Measurements from ENCODE around the gene TKFC. TPM values are rescaled to one million over a fixed set of nuclear protein-coding genes. Genes with fewer than 3 reads are reported as not detected.

TKFC gene
- polyA plus RNA-seq, 4 donors, result 240 to 1,038 (median 445) TPM

DNA sequence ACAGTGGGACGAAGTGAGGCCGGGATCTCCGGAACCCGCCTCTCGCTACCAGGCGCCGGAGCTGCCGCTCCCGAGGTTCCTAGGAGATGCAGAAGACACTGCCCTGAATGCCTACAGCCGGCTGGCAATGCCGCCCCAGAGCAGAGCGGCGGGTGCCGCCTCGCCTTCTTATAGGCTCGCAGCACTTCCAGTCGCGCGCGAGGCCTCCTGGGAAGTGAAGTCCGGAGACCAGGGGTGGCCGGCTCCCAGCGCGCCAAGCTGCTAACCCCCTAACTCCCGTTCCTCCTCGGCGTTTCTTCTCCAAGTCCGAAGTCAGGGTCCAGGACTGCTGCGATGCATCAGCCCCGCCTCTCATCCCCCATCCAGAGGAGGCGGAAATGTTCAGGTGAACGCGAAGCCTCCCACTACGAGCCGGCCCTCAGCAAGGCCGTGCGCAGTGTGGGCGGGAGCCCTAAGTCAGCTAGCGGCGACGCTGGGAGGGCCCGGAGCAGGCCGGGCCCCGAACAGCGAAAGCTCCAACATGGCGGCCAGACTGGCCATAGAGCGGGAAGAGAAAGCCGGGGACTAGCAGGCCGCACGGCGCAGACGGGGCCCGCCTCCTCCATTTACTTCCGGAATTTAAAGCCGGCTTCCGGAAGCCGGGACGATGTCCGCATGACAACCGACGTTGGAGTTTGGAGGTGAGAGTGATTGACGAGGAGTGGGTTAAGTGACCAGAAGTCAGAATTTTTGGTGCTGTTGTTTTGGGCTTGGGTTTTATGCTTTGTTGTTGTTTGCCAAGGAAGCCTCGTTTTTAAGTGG, 28.9 kb downstream of the TKFC start, which contains the start of the genes CYB561A3 and TMEM138:
CYB561A3 (minus strand) TSS at position 142 of the 801 bp plus-strand sequence. CDS start 5,169 bp downstream, outside the sequence.
TMEM138 (plus strand) TSS at position 634 of the 801 bp plus-strand sequence. CDS start 2,017 bp downstream, outside the sequence.
- 0 to 1% (median 0%) methylated on average over 59 to 63 of the region's 63 CpGs for WGBS, 3 donors
- no peaks in the 10 kb centered on the region for H3K9me3 ChIP-seq (ENCODE audit: control insufficient read depth in 2 of 2, insufficient read depth in 1 of 2, low read depth in 1 of 2, low read length in 1 of 2)
- no peak for FAIRE-seq

GRCh38 chr11:61362542-61362875, 29.5 kb downstream of the TKFC start:
- peaks cover 3 to 31% (median 4%) of the 10 kb centered on the region in 3 donors for H3K36me3 ChIP-seq (ENCODE audit: control insufficient read depth in 3 of 3, insufficient read depth in 2 of 3, low read depth in 1 of 3, low read length in 3 of 3)
- WGBS, 3 donors, result 0 to 1% (median 1%) methylated on average over 12 of the region's 12 CpGs
- DNase-seq, result no peak

More for the DNA sequence above, 28.9 kb downstream of the TKFC start, which contains the start of the genes CYB561A3 and TMEM138:
- Histone ChIP-seq H3K4me3 (ENCODE audit: low read depth in 1 of 3, low read length in 3 of 3) (peak within 1 kb of the TSS; percentile 66 to 79 (median 77)), H3K4me1 (ENCODE audit: control insufficient read depth in 3 of 3, insufficient read depth in 2 of 3, low read depth in 1 of 3, low read length in 2 of 3) (peaks cover 4 to 28% (median 6%) of the 10 kb centered on the region in 3 donors), H3K27me3 (ENCODE audit: control insufficient read depth in 3 of 3, insufficient read depth in 3 of 3, low read length in 3 of 3) (no peaks in the 10 kb centered on the region), H3K27ac (ENCODE audit: low read depth in 1 of 3, low read length in 2 of 3) (peak within 1 kb of the TSS; percentile 95 to 100 (median 97)), H3K36me3 (ENCODE audit: control insufficient read depth in 3 of 3, insufficient read depth in 2 of 3, low read depth in 1 of 3, low read length in 3 of 3) (peaks cover 3 to 29% (median 4%) of the 10 kb centered on the region in 3 donors)
- peak; percentile 94 to 97 for DNase-seq

DNA sequence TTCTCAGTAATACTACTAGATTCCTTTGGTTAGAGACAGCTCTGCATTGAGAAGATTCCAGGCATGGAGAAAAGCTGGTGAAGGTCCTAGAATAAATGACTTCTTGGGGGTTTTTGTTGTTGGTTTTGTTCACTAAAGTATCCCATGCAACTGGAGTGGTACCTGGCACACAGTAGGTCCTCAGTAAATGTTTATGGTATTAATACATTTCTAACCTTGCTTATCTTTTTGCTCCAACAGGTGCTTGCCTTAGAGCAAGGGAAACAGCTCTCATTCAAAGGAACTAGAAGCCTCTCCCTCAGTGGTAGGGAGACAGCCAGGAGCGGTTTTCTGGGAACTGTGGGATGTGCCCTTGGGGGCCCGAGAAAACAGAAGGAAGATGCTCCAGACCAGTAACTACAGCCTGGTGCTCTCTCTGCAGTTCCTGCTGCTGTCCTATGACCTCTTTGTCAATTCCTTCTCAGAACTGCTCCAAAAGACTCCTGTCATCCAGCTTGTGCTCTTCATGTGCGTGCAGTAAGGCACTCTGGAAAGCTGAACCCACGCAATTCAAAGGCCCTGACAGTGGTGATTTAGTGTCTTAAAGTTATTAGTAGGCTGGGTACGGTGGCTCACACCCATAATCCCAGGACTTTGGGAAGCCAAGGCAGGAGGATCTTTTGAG, 31.1 kb downstream of the TKFC start:
- H3K4me1 ChIP-seq (ENCODE audit: control insufficient read depth in 3 of 3, insufficient read depth in 2 of 3, low read depth in 1 of 3, low read length in 2 of 3), result peaks cover 4 to 13% (median 6%) of the 10 kb centered on the region in 3 donors
- H3K27me3 ChIP-seq (ENCODE audit: control insufficient read depth in 3 of 3, insufficient read depth in 3 of 3, low read length in 3 of 3), result no peaks in the 10 kb centered on the region
- WGBS, 3 donors, result 92 to 95% (median 92%) methylated on average over 5 of the region's 5 CpGs
- DNase-seq, result no peak
- peaks cover 4 to 45% (median 9%) of the 10 kb centered on the region in 3 donors for H3K36me3 ChIP-seq (ENCODE audit: control insufficient read depth in 3 of 3, insufficient read depth in 2 of 3, low read depth in 1 of 3, low read length in 3 of 3)
- no peak overlapping the region for H3K27ac ChIP-seq (ENCODE audit: low read depth in 1 of 3, low read length in 2 of 3)
- FAIRE-seq, result no peak
- H3K9me3 ChIP-seq (ENCODE audit: control insufficient read depth in 2 of 2, insufficient read depth in 1 of 2, low read depth in 1 of 2, low read length in 1 of 2), result no peaks in the 10 kb centered on the region
- H3K4me3 ChIP-seq (ENCODE audit: low read depth in 1 of 3, low read length in 3 of 3), result no peak overlapping the region

More at GRCh38 chr11:61362542-61362875, 29.5 kb downstream of the TKFC start:
- H3K9me3 ChIP-seq (ENCODE audit: control insufficient read depth in 2 of 2, insufficient read depth in 1 of 2, low read depth in 1 of 2, low read length in 1 of 2), result no peaks in the 10 kb centered on the region
- no peak for FAIRE-seq
- peak overlapping the region; percentile 66 to 79 (median 77) for H3K4me3 ChIP-seq (ENCODE audit: low read depth in 1 of 3, low read length in 3 of 3)
- peaks cover 4 to 22% (median 6%) of the 10 kb centered on the region in 3 donors for H3K4me1 ChIP-seq (ENCODE audit: control insufficient read depth in 3 of 3, insufficient read depth in 2 of 3, low read depth in 1 of 3, low read length in 2 of 3)
- H3K27ac ChIP-seq (ENCODE audit: low read depth in 1 of 3, low read length in 2 of 3), result peak overlapping the region; percentile 95 to 100 (median 97)
- H3K27me3 ChIP-seq (ENCODE audit: control insufficient read depth in 3 of 3, insufficient read depth in 3 of 3, low read length in 3 of 3), result no peaks in the 10 kb centered on the region

- no peaks in the 10 kb centered on the region for H3K9me3 ChIP-seq (ENCODE audit: control insufficient read depth in 2 of 2, insufficient read depth in 1 of 2, low read depth in 1 of 2, low read length in 1 of 2)
- no peaks in the 10 kb centered on the region for H3K27me3 ChIP-seq (ENCODE audit: control insufficient read depth in 3 of 3, insufficient read depth in 3 of 3, low read length in 3 of 3)
- no peak overlapping the region for H3K27ac ChIP-seq (ENCODE audit: low read depth in 1 of 3, low read length in 2 of 3)
- H3K4me1 ChIP-seq (ENCODE audit: control insufficient read depth in 3 of 3, insufficient read depth in 2 of 3, low read depth in 1 of 3, low read length in 2 of 3), result peaks cover 2 to 9% (median 6%) of the 10 kb centered on the region in 3 donors
- no peak for DNase-seq
- H3K36me3 ChIP-seq (ENCODE audit: control insufficient read depth in 3 of 3, insufficient read depth in 2 of 3, low read depth in 1 of 3, low read length in 3 of 3), result peaks cover 4 to 58% (median 20%) of the 10 kb centered on the region in 3 donors
- no peak overlapping the region for H3K4me3 ChIP-seq (ENCODE audit: low read depth in 1 of 3, low read length in 3 of 3)
- 54 to 82% (median 73%) methylated on average over 6 of the region's 6 CpGs for WGBS, 3 donors
- no peak for FAIRE-seq
Measured at GRCh38 chr11:61367406-61367805, 34.4 kb downstream of the TKFC start.

GRCh38 chr11:61368646-61369045, 35.6 kb downstream of the TKFC start:
- DNase-seq (no peak), FAIRE-seq (no peak)
- H3K27ac ChIP-seq (ENCODE audit: low read depth in 1 of 3, low read length in 2 of 3), result no peak overlapping the region
- H3K27me3 ChIP-seq (ENCODE audit: control insufficient read depth in 3 of 3, insufficient read depth in 3 of 3, low read length in 3 of 3), result no peaks in the 10 kb centered on the region
- WGBS, 3 donors, result 94 to 97% (median 95%) methylated on average over 7 of the region's 7 CpGs
- no peak overlapping the region for H3K4me3 ChIP-seq (ENCODE audit: low read depth in 1 of 3, low read length in 3 of 3)
- H3K9me3 ChIP-seq (ENCODE audit: control insufficient read depth in 2 of 2, insufficient read depth in 1 of 2, low read depth in 1 of 2, low read length in 1 of 2), result no peaks in the 10 kb centered on the region
- H3K4me1 ChIP-seq (ENCODE audit: control insufficient read depth in 3 of 3, insufficient read depth in 2 of 3, low read depth in 1 of 3, low read length in 2 of 3), result peaks cover 0 to 4% (median 0%) of the 10 kb centered on the region in 3 donors
- peaks cover 4 to 58% (median 20%) of the 10 kb centered on the region in 3 donors for H3K36me3 ChIP-seq (ENCODE audit: control insufficient read depth in 3 of 3, insufficient read depth in 2 of 3, low read depth in 1 of 3, low read length in 3 of 3)

DNA sequence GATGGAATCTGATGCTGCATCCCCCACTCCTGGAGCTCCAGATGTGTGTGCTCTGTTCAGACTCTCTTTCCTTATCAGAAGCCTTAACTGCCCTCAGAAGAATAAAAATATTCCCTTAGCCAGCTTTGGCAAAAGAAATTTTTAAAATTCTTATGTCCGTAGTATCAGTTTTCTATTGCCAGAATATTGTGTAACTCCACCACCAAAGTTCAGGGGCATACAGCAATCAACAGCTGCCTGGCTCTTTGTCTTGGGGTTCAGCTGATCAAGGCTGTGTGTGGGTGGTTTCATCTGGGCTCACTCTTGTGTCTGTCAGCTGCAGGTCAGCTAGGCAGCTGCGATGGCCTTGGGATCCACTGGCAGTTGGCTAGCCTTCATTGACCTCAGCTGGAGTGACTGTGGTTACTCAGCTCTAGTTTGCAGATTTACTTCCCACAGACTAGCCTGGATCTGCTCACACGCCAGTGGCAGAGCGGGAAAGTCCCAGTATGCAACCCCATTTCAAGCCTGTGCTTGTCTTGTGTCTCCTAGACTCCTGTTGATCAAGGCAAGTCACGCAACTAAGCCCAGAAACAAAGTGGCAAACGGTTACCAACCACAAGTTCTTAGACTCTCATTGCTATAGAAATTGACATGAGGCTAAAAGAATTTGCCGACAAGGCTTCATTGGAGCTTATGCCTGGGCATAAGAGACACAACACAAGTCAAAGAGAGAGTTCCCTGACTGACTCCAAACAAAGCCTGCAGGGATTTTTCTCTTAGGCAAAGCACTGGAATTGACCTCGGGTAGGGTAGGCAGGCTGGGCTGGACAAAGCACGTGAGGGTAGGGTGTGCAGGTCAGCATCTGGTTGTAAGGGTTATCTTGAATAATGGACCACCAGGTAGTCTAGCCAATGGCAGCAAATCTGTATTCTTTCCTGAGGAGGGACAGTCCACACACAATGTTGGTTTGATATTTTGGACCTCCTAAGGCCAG, 36.6 kb downstream of the TKFC start:
- Histone ChIP-seq H3K27me3 (ENCODE audit: control insufficient read depth in 3 of 3, insufficient read depth in 3 of 3, low read length in 3 of 3) (no peaks in the 10 kb centered on the region), H3K9me3 (ENCODE audit: control insufficient read depth in 2 of 2, insufficient read depth in 1 of 2, low read depth in 1 of 2, low read length in 1 of 2) (peaks cover 0 to 2% of the 10 kb centered on the region in 2 donors), H3K36me3 (ENCODE audit: control insufficient read depth in 3 of 3, insufficient read depth in 2 of 3, low read depth in 1 of 3, low read length in 3 of 3) (peaks cover 4 to 51% (median 18%) of the 10 kb centered on the region in 3 donors), H3K4me1 (ENCODE audit: control insufficient read depth in 3 of 3, insufficient read depth in 2 of 3, low read depth in 1 of 3, low read length in 2 of 3) (no peaks in the 10 kb centered on the region), H3K4me3 (ENCODE audit: low read depth in 1 of 3, low read length in 3 of 3) (no peak overlapping the region), H3K27ac (ENCODE audit: low read depth in 1 of 3, low read length in 2 of 3) (no peak overlapping the region)
- DNase-seq (no peak), FAIRE-seq (no peak)
- WGBS, 3 donors, result 89 to 95% (median 90%) methylated on average over 9 of the region's 9 CpGs

GRCh38 chr11:61370349-61371005, 37.4 kb downstream of the TKFC start:
- no peak for FAIRE-seq
- H3K4me1 ChIP-seq (ENCODE audit: control insufficient read depth in 3 of 3, insufficient read depth in 2 of 3, low read depth in 1 of 3, low read length in 2 of 3), result no peaks in the 10 kb centered on the region
- no peak overlapping the region for H3K4me3 ChIP-seq (ENCODE audit: low read depth in 1 of 3, low read length in 3 of 3)
- H3K27ac ChIP-seq (ENCODE audit: low read depth in 1 of 3, low read length in 2 of 3), result no peak overlapping the region
- no peak for DNase-seq
- peaks cover 0 to 4% of the 10 kb centered on the region in 2 donors for H3K9me3 ChIP-seq (ENCODE audit: control insufficient read depth in 2 of 2, insufficient read depth in 1 of 2, low read depth in 1 of 2, low read length in 1 of 2)
- no peaks in the 10 kb centered on the region for H3K27me3 ChIP-seq (ENCODE audit: control insufficient read depth in 3 of 3, insufficient read depth in 3 of 3, low read length in 3 of 3)
- 88 to 93% (median 91%) methylated on average over 8 of the region's 8 CpGs for WGBS, 3 donors
- peaks cover 4 to 46% (median 18%) of the 10 kb centered on the region in 3 donors for H3K36me3 ChIP-seq (ENCODE audit: control insufficient read depth in 3 of 3, insufficient read depth in 2 of 3, low read depth in 1 of 3, low read length in 3 of 3)
